Cardiac muscle cell (in vitro differentiated cells and primary cell): ENCODE results near the gene UBAP1. TPM values are rescaled to one million over a fixed set of nuclear protein-coding genes. Genes with fewer than 3 reads are reported as not detected.

Experiments
- DNase-seq, 2 donors: peaks; one replicate each; pipeline versions ENCODE4 v3.0.0 to v3.0.0-alpha.2; 2010 to 2017; ENCODE audit warnings: low read depth in 1 of 2, low spot score in 1 of 2
- H3K27ac ChIP-seq: fragments of 200-600 bp; sonication (generic); 2 replicates; pipeline ENCODE4 v1.5.1; 2016
- H3K27me3 ChIP-seq: fragments of 200-600 bp; sonication (generic); 2 replicates; pipeline ENCODE4 v1.6.0; 2016; ENCODE audit warnings: control low read depth
- H3K36me3 ChIP-seq: fragments of 200-600 bp; sonication (generic); 2 replicates; pipeline ENCODE4 v1.5.1; 2016; ENCODE audit warnings: control low read depth
- H3K4me1 ChIP-seq: fragments of 200-600 bp; sonication (generic); 2 replicates; pipeline ENCODE4 v1.8.1; 2017; ENCODE audit warnings: low read depth, mild to moderate bottlenecking, mixed run types
- H3K4me3 ChIP-seq: fragments of 200-600 bp; sonication (generic); 2 replicates; pipeline ENCODE4 v1.5.1; 2016; ENCODE audit warnings: mild to moderate bottlenecking
- H3K9me3 ChIP-seq: fragments of 200-600 bp; sonication (generic); 2 replicates; pipeline ENCODE4 v1.5.1; 2017; ENCODE audit warnings: low read depth, mild to moderate bottlenecking, control low read depth
- CTCF ChIP-seq: IDR thresholded peaks from 2 replicates; pipeline ENCODE4 v1.5.1; 2012; ENCODE audit warnings: low read depth, mild to moderate bottlenecking, low read length
- polyA plus RNA-seq: library from polyadenylated mRNA; unstranded; fragments of >200 nt; fragmentation: Nextera tagmentation; extraction: Ambion mirVana; gene quantifications from 2 replicates; pipeline ENCODE4 v1.2.1, GENCODE V29; 2016
- total RNA-seq: library from RNA; depleted of rRNA; stranded (reverse); fragments of >200 nt; gene quantifications from 2 replicates; pipeline ENCODE4 v1.2.3, GENCODE V29; 2016

The UBAP1 gene
- total and polyA plus RNA-seq, 2 experiments from 2014 or later = 28.6 to 52.3 TPM

- no peak for DNase-seq
- H3K27me3 ChIP-seq = no peaks in the 10 kb centered on the region
- H3K9me3 ChIP-seq = no peaks in the 10 kb centered on the region
- H3K4me1 ChIP-seq = peaks cover 6% of the 10 kb centered on the region
- no peak for TF ChIP-seq CTCF
- no peaks in the 10 kb centered on the region for H3K36me3 ChIP-seq
- H3K27ac ChIP-seq = peak overlapping the region; percentile 83
- H3K4me3 ChIP-seq = no peak overlapping the region
Measured at GRCh38 chr9:34157898-34158297, 20.9 kb upstream of the UBAP1 start.

DNA sequence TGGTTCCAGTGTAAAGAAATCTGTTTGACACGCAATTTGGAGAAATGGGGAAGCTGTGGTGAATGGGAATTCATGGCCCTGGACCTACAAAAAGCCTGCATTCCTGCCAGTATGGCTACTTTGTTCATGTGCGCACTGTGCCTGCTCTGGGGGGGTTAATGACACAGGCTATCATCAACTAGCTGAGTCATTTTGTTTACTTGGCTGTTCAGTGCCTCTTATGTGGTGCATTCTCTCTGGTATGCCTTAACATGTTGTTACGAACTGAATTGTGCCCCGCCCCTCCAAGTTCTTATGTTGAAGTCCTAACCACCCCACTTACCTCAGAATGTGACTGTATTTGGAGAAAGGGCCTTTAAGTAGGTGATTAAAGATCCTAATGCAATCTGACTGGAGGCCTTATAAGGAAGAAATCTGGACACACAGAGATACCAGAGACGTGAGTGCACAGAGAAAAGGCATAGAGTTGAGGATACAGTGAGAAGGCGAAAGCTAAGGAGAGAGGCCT lies 20.4 kb upstream of the UBAP1 start:
- Histone ChIP-seq H3K27me3 (no peaks in the 10 kb centered on the region), H3K4me1 (peaks cover 6% of the 10 kb centered on the region), H3K36me3 (no peaks in the 10 kb centered on the region), H3K27ac (peak overlapping the region; percentile 83), H3K4me3 (no peak overlapping the region), H3K9me3 (no peaks in the 10 kb centered on the region)
- TF ChIP-seq CTCF = no peak
- DNase-seq = peak; percentile 59 to 71

GRCh38 chr9:34163434-34163833 lies 15.4 kb upstream of the UBAP1 start:
- H3K36me3 ChIP-seq = no peaks in the 10 kb centered on the region
- H3K27me3 ChIP-seq = no peaks in the 10 kb centered on the region
- TF ChIP-seq CTCF = no peak
- DNase-seq = peak in 1 of 2 donors; percentile 32
- no peak overlapping the region for H3K4me3 ChIP-seq
- no peaks in the 10 kb centered on the region for H3K9me3 ChIP-seq
- peaks cover 3% of the 10 kb centered on the region for H3K4me1 ChIP-seq
- H3K27ac ChIP-seq = no peak overlapping the region

DNA sequence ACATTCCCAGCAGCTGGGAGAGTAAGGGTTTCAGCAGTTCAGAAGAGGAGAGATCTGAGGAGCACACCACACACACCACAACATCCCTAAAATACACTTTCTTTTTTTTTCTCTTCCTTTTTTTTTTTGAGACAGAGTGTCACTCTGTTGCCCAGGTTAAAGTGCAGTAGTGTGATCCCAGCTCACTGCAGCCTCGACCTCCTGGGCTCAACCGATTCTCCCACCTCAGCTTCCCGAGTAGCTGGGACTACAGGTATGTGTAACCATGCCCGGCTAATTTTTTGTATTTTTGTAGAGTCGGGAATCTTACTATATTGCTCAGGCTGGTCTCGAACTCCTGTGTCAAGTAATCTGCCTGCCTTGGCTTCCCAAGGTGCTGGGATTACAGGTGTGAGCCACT lies 9.7 kb upstream of the UBAP1 start:
- no peaks in the 10 kb centered on the region for H3K9me3 ChIP-seq
- no peak for TF ChIP-seq CTCF
- H3K36me3 ChIP-seq = no peaks in the 10 kb centered on the region
- DNase-seq = no peak
- H3K27ac ChIP-seq = no peak overlapping the region
- no peaks in the 10 kb centered on the region for H3K4me1 ChIP-seq
- no peak overlapping the region for H3K4me3 ChIP-seq
- H3K27me3 ChIP-seq = no peaks in the 10 kb centered on the region

DNA sequence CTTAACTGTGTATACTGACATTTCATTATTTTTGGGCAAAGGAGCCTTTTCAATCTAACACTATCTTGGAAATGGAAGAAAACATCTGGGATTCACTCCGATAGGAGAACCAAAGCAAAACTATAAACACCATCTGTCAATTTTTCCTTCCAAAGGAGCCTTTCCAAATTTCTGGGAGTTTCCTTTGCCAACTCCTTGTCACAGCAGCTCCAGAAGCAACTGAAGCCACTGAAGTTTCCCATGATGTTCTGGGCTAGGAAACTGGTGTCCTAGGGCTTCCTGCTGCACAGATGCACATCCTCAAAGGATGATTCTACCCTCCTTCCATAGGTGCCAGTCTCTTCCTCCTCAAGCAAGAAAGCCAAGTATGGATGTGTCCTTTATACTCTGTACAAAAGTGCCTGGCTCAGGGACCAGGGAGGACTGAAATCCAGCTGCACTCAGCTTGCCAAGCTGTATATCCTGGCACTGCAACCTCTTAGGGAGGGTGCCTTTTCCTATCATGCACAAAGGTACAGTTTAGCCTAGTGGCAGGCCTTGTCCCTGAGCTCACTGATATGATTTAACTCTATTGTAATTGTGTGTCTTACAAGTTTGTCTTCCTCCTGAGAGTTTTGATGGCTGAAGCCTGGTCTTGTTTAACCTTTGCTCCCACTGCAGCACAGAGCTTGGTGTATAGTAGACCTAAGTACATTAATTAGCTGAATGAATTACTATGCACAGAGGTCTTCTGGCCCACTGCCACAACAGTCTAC lies 8.4 kb upstream of the UBAP1 start:
- TF ChIP-seq CTCF = no peak
- Histone ChIP-seq H3K4me1 (no peaks in the 10 kb centered on the region), H3K27ac (no peak overlapping the region), H3K27me3 (no peaks in the 10 kb centered on the region), H3K9me3 (no peaks in the 10 kb centered on the region), H3K4me3 (no peak overlapping the region), H3K36me3 (no peaks in the 10 kb centered on the region)
- DNase-seq = no peak
